SK-MEL-5 (cell line): ENCODE data around the gene SGCG. TPM values are rescaled to one million over a fixed set of nuclear protein-coding genes. Genes with fewer than 3 reads are reported as not detected.
"Not testable (repeated sequence)": the region's sequence is repeated elsewhere in the genome, so short reads cannot be mapped to it uniquely, and the experiment has no call there.

ENCODE experiments used
- DNase-seq: peaks from one replicate; pipeline ENCODE4 v3.0.0-alpha.2; 2016; ENCODE audit warnings: low read depth, low spot score
- in situ Hi-C: cut with HindIII; loops from 2 replicates; pipeline ENCODE4 v1.10.0; 2016; ENCODE audit warnings: low sequenced_read_pairs, high pct_unique_total_duplicates, low pct_unique_long_range_greater_than_20kb
- total RNA-seq: library from RNA; depleted of rRNA; stranded (reverse); fragments of >200 nt; shearing (Covaris generic); gene quantifications from 2 replicates; pipeline ENCODE4 v1.2.3, GENCODE V29; 2014

Gene SGCG
- total RNA-seq, 1 experiment from 2014 or later = not detected

GRCh38 chr13:23185542-23185941 lies 4.8 kb downstream of the SGCG start:
- in situ Hi-C loops = no loop called here
- DNase-seq = no peak

- in situ Hi-C loops = no loop called here
- DNase-seq = no peak
These were observed 21.1 kb downstream of the SGCG start for GRCh38 chr13:23201870-23202269.

- in situ Hi-C loops = no loop called here
- DNase-seq = peak; percentile 46
These were observed 21.6 kb downstream of the SGCG start for GRCh38 chr13:23202383-23202782.

- DNase-seq = no peak
- in situ Hi-C loops = no loop called here
These were observed 22.7 kb downstream of the SGCG start for GRCh38 chr13:23203516-23203915.

- no peak for DNase-seq
- in situ Hi-C loops = no loop called here
These were observed 25.0 kb downstream of the SGCG start for GRCh38 chr13:23205807-23206206.

- no peak for DNase-seq
- in situ Hi-C loops = no loop called here
These were observed 31.9 kb downstream of the SGCG start for GRCh38 chr13:23212671-23213070.

DNA sequence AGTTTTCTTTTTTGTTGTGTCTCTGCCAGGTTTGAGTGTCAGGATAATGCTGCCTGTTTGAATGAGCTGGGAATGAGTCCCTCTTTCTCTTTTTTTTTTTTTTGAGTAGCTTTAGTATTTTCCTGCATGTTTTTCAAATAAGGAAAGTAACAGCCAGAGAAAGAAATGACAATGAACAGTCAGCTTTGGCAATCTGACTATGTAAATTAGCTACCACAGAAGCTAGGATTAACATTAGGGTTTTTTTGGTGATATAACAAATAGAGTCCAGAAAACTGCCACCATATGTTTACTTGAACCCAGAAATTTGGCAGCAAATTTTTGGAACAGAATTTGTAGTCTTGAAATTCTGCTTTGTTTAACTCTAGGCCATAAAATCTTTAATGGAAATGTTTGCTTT lies 50.5 kb downstream of the SGCG start:
- in situ Hi-C loops = no loop called here
- DNase-seq = no peak

DNA sequence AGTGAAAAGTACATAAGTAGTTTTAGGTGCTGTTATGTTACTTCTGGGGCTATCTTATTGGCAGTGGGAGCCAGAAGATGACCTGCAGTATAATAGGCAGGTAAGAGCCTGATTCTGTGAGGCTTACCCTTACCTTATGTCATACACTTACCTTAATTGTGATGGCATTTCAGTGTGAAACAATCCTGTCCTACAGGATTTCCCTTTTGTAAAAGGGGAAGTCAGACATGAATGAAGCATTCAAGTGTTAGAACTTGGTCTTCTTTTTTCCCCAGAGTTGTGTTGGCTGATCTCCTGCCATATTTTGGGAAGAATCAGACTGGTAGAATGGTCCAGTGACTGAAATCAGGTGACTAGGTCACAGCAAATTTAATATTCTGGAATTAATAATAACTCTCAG lies 55.2 kb downstream of the SGCG start:
- in situ Hi-C loops = no loop called here
- DNase-seq = no peak

DNA sequence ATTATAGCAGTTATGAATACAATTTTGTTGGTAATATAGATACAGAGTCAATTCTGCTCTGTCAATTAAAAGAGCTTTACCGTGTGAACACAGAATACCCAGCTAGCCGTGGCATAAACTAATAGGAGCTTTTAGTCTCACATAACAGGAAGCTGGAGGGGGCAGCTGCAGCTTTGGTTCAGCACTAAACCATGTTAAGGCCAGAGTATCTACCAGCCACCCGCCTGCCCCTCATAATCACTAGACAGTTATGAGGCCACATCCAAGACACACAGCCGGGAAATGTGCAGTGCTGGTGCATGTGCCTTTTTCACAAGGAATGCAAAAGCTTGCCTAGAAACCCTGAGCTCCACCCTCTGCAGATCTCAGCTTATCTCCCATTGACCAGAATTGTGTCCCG lies 62.3 kb downstream of the SGCG start:
- in situ Hi-C loops = no loop called here
- DNase-seq = no peak

DNA sequence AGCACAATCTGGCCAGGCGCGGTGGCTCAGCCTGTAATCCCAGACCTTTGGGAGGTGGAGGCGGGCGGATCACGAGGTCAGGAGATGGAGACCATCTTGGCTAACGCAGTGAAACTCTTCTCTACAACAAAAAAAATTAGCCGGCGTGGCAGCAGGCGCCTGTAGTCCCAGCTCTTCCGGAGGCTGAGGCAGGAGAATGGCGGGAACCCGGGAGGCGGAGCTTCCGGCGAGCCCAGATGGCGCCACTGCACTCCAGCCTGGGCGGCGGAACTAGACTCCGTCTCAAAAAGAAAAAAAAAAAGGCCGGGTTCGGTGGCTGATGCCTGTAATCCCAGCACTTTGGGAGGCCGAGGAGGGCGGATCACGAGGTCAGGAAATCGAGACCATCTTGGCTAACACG lies 67.6 kb downstream of the SGCG start:
- DNase-seq, in situ Hi-C loops: not testable (repeated sequence)

- DNase-seq = no peak
- in situ Hi-C loops = no loop called here
These were observed 73.7 kb downstream of the SGCG start for GRCh38 chr13:23254506-23254905.

GRCh38 chr13:23267571-23267970 lies 86.8 kb downstream of the SGCG start:
- DNase-seq = no peak
- in situ Hi-C loops = no loop called here

DNA sequence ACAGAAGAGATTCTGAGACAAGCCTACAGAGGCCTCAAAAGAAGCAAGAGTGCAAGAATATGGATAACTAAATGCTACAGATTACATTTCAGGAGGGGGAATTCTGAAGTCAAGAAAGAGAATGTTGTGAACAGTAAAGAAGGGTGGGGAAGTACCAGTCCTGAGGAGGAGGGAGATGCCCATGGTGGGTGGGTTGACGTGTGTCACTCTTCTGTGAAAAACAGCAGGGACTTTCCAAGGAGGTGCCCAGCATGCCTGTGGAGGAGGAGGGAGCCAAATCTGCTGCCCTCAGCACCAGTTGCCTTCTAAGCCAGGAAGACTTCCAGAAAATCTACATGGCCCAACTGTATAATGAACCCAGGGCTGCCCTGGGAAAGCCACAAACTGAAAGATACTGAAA lies 87.7 kb downstream of the SGCG start:
- in situ Hi-C loops = no loop called here
- no peak for DNase-seq

DNA sequence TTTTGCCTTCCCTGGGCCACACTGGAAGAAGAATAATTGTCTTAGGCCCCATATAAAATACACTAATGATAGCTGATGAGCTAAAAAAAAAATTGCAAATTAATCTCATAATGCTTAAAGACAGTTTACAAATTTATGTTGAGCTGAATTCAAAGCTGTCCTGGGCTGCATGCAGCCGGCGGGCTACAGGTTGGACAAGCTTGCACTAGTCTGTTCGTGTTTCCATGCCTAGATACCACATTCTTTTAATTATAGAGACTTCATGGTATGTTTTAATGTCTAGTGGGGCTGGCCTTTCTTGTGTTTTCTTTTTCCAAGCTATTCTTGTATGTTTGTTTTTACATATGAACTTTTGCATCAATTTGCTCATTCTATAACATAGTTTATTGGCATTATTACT lies 90.6 kb downstream of the SGCG start:
- in situ Hi-C loops = no loop called here
- DNase-seq = no peak

- in situ Hi-C loops = no loop called here
- DNase-seq = no peak
These were observed 92.7 kb downstream of the SGCG start for GRCh38 chr13:23273498-23273897.

DNA sequence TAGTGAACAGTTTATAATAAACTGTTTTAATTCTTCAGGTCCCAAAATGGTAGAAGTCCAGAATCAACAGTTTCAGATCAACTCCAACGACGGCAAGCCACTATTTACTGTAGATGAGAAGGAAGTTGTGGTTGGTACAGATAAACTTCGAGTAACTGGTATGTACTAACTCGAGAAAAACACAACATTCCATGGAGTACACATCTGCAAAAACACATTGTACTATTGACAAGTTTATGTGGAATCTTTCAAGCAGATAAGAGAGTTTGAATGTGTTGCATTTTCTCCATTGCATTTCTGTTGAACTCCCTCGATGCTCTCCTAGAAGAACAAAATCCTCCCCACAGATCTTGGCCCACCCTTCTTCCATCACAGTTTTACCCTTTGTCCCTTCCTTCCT lies 98.5 kb downstream of the SGCG start:
- in situ Hi-C loops = no loop called here
- DNase-seq = no peak

DNA sequence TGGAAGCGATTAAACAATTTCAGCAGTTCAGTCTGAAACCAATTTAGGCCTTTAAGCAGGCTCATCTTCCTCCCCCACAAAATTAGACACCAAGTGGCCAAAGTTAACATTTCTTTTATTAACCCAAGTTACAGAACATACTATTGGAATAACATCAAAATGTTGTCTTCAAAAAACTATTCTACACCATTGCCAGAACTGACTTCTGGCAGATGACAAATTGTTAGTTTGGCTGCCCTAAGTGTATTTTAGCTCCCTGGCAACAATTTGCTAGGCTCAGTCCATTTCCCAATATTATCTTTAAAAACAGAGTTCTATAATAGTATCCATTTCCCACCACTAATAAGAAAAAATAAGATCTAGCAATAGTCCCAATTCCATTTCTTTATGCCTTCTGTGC lies 107.8 kb downstream of the SGCG start:
- in situ Hi-C loops = no loop called here

DNA sequence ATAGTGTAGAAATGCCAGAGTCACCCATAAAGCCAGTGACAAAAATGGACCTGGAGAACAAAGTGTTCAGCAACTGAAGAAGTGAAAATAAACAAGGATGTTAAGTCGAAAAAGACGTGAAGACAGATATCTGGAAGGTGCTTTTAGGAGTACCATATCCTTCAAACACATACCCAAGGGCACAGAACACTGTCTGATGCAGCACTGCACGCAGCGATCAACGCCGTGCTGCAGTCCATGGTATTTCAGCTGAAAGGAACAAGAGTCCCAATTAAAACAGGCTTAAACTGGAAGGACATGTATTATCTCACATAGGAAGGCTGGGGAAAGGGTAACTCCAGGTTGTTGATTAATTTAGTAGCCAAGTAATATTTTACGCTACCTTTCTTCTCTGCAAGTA lies 108.2 kb downstream of the SGCG start:
- in situ Hi-C loops = no loop called here
- no peak for DNase-seq

More for the DNA sequence above, 107.8 kb downstream of the SGCG start:
- no peak for DNase-seq

DNA sequence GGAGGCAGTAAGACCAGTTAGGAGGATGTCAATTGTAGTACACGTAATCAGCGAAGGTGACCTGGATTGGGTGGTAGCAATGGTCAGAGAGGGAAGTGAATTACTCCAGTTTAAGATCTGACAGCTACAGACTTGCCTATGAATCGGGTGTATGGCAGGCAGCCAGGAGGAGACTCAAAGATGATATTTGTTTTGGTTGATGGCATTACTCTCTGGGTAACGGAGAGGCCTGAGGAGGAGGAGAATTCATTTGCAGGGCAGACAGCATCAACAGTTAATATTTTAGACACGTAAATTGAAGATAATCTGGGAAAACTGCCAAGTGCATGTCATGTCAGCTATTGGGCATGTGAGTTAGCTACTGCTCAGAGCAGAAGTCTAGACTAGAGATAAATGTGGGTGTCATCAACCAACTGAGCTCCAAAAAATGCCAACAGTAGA lies 109.2 kb downstream of the SGCG start:
- peak; percentile 33 for DNase-seq
- in situ Hi-C loops = no loop called here

DNA sequence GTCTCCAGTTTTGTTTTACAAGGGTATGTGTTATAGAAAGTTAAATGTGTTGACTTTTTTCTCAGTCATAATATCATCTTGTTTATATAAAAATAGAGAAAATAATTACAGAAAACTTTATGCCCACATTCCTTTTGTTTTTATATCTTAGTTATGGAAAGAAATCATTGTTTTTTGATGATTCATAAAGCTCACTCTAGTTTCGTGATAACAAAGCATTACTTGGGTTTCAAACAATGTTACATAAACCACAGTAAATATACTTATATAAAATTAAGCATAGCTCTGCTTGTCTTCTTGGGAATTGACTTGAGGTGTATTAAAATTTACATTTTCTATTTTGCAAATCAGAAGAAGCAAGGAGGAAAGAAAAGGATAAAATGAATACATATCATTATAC lies 111.8 kb downstream of the SGCG start:
- DNase-seq = no peak

More for the DNA sequence above, 111.8 kb downstream of the SGCG start:
- in situ Hi-C loops = no loop called here
